Measurements from ENCODE around the gene FHIT.

FHIT gene

DNA sequence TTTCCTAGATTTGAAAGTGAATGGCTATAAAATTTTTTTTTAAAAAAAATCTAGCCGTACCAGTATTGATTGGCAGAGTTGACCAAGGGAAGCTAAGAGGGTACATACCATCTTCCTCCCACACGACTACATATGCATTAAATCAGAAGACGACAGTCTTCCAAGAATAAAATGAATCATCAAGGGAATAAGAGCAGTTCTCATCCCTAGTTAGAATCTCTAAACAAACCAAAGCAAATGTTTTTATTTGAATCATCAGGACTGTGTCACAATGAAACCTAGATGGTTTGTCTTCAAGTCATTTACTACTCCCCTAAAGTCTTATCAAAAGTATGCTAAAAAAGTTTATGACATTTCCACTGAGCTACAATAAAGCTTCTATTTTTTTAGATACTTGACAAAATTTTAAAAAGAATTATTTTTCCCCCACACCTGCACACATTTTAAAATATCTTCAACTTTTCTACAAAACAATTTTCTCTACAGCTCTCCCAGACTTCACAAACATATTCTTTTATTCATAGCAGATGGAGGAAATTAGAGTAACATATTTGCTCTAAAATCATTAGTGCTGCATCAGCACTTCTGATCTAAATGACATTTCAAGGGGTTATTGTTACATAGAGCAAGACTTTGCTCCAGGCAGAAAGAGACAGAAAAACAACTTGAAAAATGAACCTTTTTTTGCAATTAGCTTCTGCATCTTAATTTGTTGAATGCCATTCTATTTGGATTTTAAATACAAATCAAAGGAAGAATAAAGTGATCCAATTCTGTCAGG lies 547.1 kb downstream of the FHIT start:
- TF ChIP-seq, protein P1, sequence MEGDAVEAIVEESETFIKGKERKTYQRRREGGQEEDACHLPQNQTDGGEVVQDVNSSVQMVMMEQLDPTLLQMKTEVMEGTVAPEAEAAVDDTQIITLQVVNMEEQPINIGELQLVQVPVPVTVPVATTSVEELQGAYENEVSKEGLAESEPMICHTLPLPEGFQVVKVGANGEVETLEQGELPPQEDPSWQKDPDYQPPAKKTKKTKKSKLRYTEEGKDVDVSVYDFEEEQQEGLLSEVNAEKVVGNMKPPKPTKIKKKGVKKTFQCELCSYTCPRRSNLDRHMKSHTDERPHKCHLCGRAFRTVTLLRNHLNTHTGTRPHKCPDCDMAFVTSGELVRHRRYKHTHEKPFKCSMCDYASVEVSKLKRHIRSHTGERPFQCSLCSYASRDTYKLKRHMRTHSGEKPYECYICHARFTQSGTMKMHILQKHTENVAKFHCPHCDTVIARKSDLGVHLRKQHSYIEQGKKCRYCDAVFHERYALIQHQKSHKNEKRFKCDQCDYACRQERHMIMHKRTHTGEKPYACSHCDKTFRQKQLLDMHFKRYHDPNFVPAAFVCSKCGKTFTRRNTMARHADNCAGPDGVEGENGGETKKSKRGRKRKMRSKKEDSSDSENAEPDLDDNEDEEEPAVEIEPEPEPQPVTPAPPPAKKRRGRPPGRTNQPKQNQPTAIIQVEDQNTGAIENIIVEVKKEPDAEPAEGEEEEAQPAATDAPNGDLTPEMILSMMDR (IDR thresholded peaks at IDR 0.05; ENCODE audit: insufficient read depth, missing control alignments): no peak
- FAIRE-seq (no peak), DNase-seq (ENCODE audit: insufficient read length, low spot score) (no peak)

DNA sequence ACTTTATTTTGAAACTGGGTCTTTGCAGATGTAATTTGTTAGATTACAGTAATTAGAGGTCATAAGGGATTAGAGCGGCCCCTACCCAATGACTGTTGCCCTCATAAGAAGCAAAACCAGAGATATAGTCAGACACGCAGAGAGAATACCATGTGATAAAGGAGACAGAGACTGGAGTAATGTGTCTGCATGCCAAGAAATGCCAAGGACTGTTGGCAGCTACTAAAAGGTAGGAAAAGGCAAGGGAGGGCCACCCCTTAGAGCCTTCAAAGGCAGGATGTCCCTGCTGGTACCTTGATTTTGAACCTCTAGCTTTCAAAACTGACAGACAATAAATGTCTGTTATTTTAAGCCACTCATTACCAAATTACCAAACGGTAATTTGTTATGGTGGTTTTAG lies 548.2 kb downstream of the FHIT start:
- TF ChIP-seq, protein P1 (IDR thresholded peaks at IDR 0.05; ENCODE audit: insufficient read depth, missing control alignments): no peak
- FAIRE-seq: no peak
- DNase-seq (ENCODE audit: insufficient read length, low spot score): no peak

DNA sequence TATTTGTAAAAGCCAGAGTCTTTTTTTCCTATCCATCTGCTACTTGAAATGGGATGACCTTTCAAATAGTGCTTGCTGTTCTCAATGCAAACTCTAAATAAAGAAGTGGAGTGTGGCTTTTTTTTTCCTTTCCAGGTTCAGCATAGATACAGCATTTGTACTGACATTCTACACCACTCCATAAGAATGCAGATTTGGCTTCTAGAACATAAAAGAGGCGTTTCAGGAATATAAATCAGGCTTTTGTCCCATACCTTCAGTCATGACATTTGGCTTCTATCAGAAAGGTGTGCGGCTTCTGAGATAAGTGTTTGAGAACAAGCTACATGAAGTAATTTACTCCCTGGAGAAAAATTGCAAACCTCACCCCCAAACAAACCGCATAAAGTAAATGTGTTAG lies 553.1 kb downstream of the FHIT start:
- DNase-seq (ENCODE audit: insufficient read length, low spot score) (no peak), FAIRE-seq (no peak)
- TF ChIP-seq, protein P1 (IDR thresholded peaks at IDR 0.05; ENCODE audit: insufficient read depth, missing control alignments): no peak

DNA sequence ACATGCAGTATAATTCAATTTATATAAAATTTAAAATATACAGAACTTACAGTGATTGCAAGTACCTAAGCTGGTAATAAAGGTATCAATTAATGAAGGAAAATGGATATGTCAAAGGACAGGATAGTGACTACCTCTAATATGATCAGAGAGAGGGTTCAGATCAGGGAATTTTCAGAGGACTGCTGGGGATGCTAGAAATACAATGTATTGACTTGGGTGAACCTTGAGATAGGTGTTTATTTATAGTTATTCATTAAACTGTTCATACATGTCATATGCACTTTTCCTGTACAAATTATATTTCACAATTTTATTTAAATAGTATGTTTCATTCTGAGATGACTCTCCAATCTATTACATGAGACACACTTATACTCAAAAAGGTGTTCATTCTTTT lies 554.1 kb downstream of the FHIT start:
- DNase-seq (ENCODE audit: insufficient read length, low spot score) (no peak), FAIRE-seq (no peak)
- TF ChIP-seq, protein P1 (IDR thresholded peaks at IDR 0.05; ENCODE audit: insufficient read depth, missing control alignments): no peak

DNA sequence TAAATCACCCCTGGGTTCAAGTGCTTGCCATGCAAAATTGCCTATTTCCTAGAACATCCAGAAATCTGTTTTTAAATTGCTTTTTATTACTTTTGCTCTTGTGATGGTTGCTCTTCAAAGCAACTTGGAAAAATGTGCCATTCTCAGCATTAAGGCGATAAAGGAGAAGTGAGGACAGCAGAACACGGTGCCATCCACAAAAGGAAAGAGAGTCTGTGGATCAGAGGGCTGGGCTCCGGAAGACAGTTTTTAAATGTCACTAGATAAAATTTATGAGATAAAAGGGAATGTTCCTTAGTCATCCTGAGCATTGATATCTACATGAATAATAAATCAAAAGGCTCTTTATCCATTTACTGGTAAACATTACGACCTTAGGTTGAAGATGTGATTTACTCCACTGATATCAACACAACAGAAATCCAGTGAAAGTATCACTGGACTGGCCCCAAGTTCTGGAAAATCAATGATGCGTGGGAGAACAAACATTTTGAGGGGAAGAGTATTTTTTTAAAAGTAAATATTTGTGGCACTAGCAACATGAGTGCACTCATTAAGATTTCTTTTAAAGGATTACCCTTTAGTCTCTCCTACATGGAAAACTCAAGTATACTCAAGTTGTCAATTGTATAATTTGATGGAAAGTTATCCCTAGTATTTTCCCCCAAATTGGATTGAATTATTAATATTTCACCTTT lies 554.7 kb downstream of the FHIT start:
- DNase-seq (ENCODE audit: insufficient read length, low spot score): no peak
- no peak for FAIRE-seq

DNA sequence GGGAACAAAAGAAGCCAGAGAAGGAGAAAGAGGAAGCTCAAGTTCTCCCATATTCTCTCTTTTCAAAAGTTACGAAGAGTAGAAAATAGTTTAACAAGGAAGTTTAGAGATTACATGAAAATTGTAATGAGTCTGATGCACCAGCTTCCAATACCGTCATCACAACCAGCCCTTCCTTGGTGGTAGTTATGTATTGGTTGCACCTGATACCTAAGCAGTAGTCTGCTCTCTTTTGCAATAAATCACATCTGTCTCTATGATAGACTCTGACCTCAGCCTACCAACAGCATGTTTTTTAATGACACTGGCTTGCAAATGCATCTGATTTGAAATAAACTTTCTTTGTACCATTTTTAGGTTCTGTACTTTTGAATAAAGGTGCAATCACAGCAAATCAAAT lies 575.8 kb downstream of the FHIT start:
- FAIRE-seq: no peak
- TF ChIP-seq, protein P1 (IDR thresholded peaks at IDR 0.05; ENCODE audit: insufficient read depth, missing control alignments): no peak

More for the DNA sequence above, 554.7 kb downstream of the FHIT start:
- TF ChIP-seq, protein P1 (IDR thresholded peaks at IDR 0.05; ENCODE audit: insufficient read depth, missing control alignments): no peak

DNA sequence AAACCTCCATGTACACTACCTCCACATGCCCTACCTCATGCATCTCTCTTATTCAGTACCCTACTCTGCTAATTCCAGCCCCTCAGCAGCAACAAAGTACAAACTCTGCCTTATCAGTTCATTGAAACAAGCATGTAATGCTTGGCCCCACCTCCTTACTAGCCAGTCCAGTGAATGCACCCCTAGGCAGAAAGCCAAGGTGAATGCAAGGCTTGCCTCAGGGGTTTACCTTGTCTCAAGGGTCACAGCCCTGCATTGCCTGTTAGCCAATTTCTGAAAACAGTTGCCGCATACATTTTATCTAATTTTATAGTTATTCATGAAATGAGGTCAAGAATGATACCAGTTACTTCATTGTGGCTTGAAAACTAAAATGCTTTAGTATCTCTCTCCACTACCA lies 576.4 kb downstream of the FHIT start:
- TF ChIP-seq, protein P1 (IDR thresholded peaks at IDR 0.05; ENCODE audit: insufficient read depth, missing control alignments): no peak
- DNase-seq (ENCODE audit: insufficient read length, low spot score) (no peak), FAIRE-seq (no peak)

More for the DNA sequence above, 575.8 kb downstream of the FHIT start:
- DNase-seq (ENCODE audit: insufficient read length, low spot score): no peak

Data from D721Med (cell line).